SU-DHL-6 (cell line): ENCODE data around the gene MRPL36.

Source experiments
- H2AFZ ChIP-seq: fragments of 200-600 bp; sonication (generic); 2 replicates; pipeline ENCODE4 v1.6.1; 2014; ENCODE audit warnings: low read depth, mild to moderate bottlenecking, moderate library complexity, mixed read lengths, antibody characterized with exemption, low read length; ENCODE audit not compliant: severe bottlenecking
- H3F3A ChIP-seq: fragments of 200-600 bp; shearing (Covaris generic); 2 replicates; pipeline ENCODE4 v1.6.0; 2016; ENCODE audit warnings: antibody characterized with exemption, mild to moderate bottlenecking; ENCODE audit not compliant: insufficient read depth
- H3K27ac ChIP-seq: fragments of 200-600 bp; sonication (generic); 2 replicates; pipeline ENCODE4 v1.5.1; 2016; ENCODE audit warnings: low read depth, mild to moderate bottlenecking, low read length, moderate library complexity, mixed read lengths
- H3K27me3 ChIP-seq: fragments of 200-600 bp; sonication (generic), shearing (Covaris generic); 2 replicates; pipeline ENCODE4 v1.6.0; 2014; ENCODE audit warnings: mild to moderate bottlenecking, low read length
- H3K36me3 ChIP-seq: fragments of 200-600 bp; sonication (generic); 2 replicates; pipeline ENCODE4 v1.6.1; 2014; ENCODE audit warnings: mild to moderate bottlenecking, low read length, mixed read lengths
- H3K4me2 ChIP-seq: fragments of 300-600, 200-600 bp; shearing (Covaris generic), sonication (generic); 2 replicates; pipeline ENCODE4 v1.6.0; 2014; ENCODE audit warnings: low read length, low read depth, mild to moderate bottlenecking; ENCODE audit not compliant: poor library complexity, severe bottlenecking
- H3K4me3 ChIP-seq: fragments of 200-600 bp; sonication (generic); 2 replicates; pipeline ENCODE4 v1.5.1; 2014; ENCODE audit warnings: antibody characterized with exemption, low read length, mild to moderate bottlenecking, mixed read lengths; ENCODE audit not compliant: insufficient read depth, poor library complexity, severe bottlenecking
- H3K79me2 ChIP-seq: fragments of 200-600 bp; sonication (generic); 2 replicates; pipeline ENCODE4 v1.6.1; 2014; ENCODE audit warnings: mild to moderate bottlenecking, low read length, moderate library complexity; ENCODE audit not compliant: insufficient read depth
- H3K9ac ChIP-seq: fragments of 200-600 bp; sonication (generic); 2 replicates; pipeline ENCODE4 v1.7.0; 2014; ENCODE audit warnings: mild to moderate bottlenecking, low read length
- H3K9me2 ChIP-seq: fragments of 200-600 bp; sonication (generic); replicated peaks from 2 replicates; pipeline ENCODE4 v1.6.1; 2014; ENCODE audit warnings: low read length; ENCODE audit not compliant: insufficient read depth
- H3K9me3 ChIP-seq: fragments of 200-600 bp; sonication (generic); 2 replicates; pipeline ENCODE4 v1.6.1; 2014; ENCODE audit warnings: low read length, mixed read lengths; ENCODE audit not compliant: insufficient read depth
- H4K20me1 ChIP-seq: fragments of 200-600 bp; sonication (generic); 2 replicates; pipeline ENCODE4 v1.6.1; 2014; ENCODE audit warnings: low read depth, mild to moderate bottlenecking, antibody characterized with exemption, low read length, moderate library complexity, mixed read lengths
- CTCF ChIP-seq: fragments of 200-600 bp; sonication (generic); IDR thresholded peaks from one replicate; pipeline ENCODE4 v1.5.1; 2017; ENCODE audit warnings: antibody characterized with exemption, mild to moderate bottlenecking, low read length, moderate library complexity; ENCODE audit not compliant: insufficient read depth, poor library complexity, severe bottlenecking
- EZH2phosphoT487 ChIP-seq: fragments of 200-600 bp; sonication (generic), shearing (Covaris generic); conservative IDR thresholded peaks from 2 replicates; pipeline ENCODE4 v1.6.1; 2018; ENCODE audit warnings: mild to moderate bottlenecking, antibody characterized with exemption, low read length, moderate library complexity, mixed read lengths

MRPL36 gene

GRCh38 chr5:1756481-1756880, 43.2 kb downstream of the MRPL36 start:
- Histone ChIP-seq H3K9me2 (no peaks in the 10 kb centered on the region), H3K79me2 (no peaks in the 10 kb centered on the region), H3K27me3 (no peaks in the 10 kb centered on the region), H3K27ac (0 out of 2 replicates have a peak overlapping the region, but pooled peaks have one; percentile 22), H3K4me2 (peak overlapping the region; percentile 25), H4K20me1 (no peaks in the 10 kb centered on the region), H3K9me3 (0 out of 2 replicates have a peak, but pooled peaks cover 6% of the 10 kb centered on the region), H2AFZ (peak overlapping the region; percentile 75), H3K36me3 (no peaks in the 10 kb centered on the region), H3F3A (no peaks in the 10 kb centered on the region), H3K4me3 (no peak overlapping the region), H3K9ac (no peak overlapping the region)
- TF ChIP-seq CTCF (no peak), EZH2phosphoT487 (no peak)

- H3K4me2 ChIP-seq: no peak overlapping the region
- no peak overlapping the region for H3K27ac ChIP-seq
- 0 out of 2 replicates have a peak, but pooled peaks cover 6% of the 10 kb centered on the region for H3K9me3 ChIP-seq
- H3F3A ChIP-seq: no peaks in the 10 kb centered on the region
- H4K20me1 ChIP-seq: no peaks in the 10 kb centered on the region
- H3K9ac ChIP-seq: no peak overlapping the region
- H3K27me3 ChIP-seq: no peaks in the 10 kb centered on the region
- TF ChIP-seq EZH2phosphoT487 (no peak), CTCF (no peak)
- no peaks in the 10 kb centered on the region for H3K36me3 ChIP-seq
- H3K79me2 ChIP-seq: no peaks in the 10 kb centered on the region
- H3K9me2 ChIP-seq: no peaks in the 10 kb centered on the region
- no peak overlapping the region for H2AFZ ChIP-seq
- H3K4me3 ChIP-seq: no peak overlapping the region
These were observed 44.2 kb downstream of the MRPL36 start for GRCh38 chr5:1755321-1755949.

GRCh38 chr5:1754531-1755220, 45.0 kb downstream of the MRPL36 start:
- Histone ChIP-seq H3K36me3 (no peaks in the 10 kb centered on the region), H3F3A (no peaks in the 10 kb centered on the region), H3K9me3 (0 out of 2 replicates have a peak, but pooled peaks cover 6% of the 10 kb centered on the region), H4K20me1 (no peaks in the 10 kb centered on the region), H3K27me3 (no peaks in the 10 kb centered on the region), H3K9me2 (no peaks in the 10 kb centered on the region), H3K27ac (no peak overlapping the region), H3K79me2 (no peaks in the 10 kb centered on the region), H3K4me2 (no peak overlapping the region), H3K4me3 (no peak overlapping the region), H2AFZ (no peak overlapping the region), H3K9ac (no peak overlapping the region)
- TF ChIP-seq EZH2phosphoT487 (no peak), CTCF (no peak)
